ENCODE data around the gene RAPH1. TPM values are rescaled to one million over a fixed set of nuclear protein-coding genes. Genes with fewer than 3 reads are reported as not detected.
"Not testable (repeated sequence)": the region's sequence is repeated elsewhere in the genome, so short reads cannot be mapped to it uniquely, and the experiment has no call there.

Gene RAPH1
- polyA plus RNA-seq, 1 experiment = 3.3 TPM

DNA sequence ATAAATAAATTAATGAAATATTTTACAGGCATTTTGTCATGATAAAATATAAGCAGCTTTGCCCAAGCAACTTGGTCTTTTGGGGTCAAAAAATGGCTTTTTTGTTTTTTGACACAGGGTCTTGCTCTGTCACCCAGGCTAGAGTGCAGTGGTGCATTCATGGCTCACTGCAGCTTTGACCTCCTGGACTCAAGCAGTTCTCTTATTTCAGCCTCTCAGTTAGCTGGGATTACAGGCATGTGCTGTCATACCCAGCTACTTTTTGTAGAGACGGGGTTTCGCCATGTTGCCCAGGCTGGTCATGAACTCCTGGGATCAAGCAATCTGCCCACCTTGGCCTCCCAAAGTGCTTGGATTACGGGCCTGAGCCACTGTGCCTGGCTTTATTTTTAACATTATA, 155.9 kb downstream of the RAPH1 start:
- no peak overlapping the region for H3K4me3 ChIP-seq (ENCODE audit: low read depth, low read length)
- ChIA-PET CTCF (no interaction called here), POLR2A (no interaction called here)
- TF ChIP-seq, protein P1, sequence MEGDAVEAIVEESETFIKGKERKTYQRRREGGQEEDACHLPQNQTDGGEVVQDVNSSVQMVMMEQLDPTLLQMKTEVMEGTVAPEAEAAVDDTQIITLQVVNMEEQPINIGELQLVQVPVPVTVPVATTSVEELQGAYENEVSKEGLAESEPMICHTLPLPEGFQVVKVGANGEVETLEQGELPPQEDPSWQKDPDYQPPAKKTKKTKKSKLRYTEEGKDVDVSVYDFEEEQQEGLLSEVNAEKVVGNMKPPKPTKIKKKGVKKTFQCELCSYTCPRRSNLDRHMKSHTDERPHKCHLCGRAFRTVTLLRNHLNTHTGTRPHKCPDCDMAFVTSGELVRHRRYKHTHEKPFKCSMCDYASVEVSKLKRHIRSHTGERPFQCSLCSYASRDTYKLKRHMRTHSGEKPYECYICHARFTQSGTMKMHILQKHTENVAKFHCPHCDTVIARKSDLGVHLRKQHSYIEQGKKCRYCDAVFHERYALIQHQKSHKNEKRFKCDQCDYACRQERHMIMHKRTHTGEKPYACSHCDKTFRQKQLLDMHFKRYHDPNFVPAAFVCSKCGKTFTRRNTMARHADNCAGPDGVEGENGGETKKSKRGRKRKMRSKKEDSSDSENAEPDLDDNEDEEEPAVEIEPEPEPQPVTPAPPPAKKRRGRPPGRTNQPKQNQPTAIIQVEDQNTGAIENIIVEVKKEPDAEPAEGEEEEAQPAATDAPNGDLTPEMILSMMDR (IDR thresholded peaks at IDR 0.05; ENCODE audit: insufficient read depth, low read depth, low read length) = no peak
- no peaks in the 10 kb centered on the region for H3K27me3 ChIP-seq (ENCODE audit: control insufficient read depth, insufficient read depth, low read length)
- DNase-seq (ENCODE audit: low read depth) = no peak
- H3K36me3 ChIP-seq (ENCODE audit: control insufficient read depth, insufficient read depth, low read length) = 0 out of 2 replicates have a peak, but pooled peaks cover 1% of the 10 kb centered on the region

DNA sequence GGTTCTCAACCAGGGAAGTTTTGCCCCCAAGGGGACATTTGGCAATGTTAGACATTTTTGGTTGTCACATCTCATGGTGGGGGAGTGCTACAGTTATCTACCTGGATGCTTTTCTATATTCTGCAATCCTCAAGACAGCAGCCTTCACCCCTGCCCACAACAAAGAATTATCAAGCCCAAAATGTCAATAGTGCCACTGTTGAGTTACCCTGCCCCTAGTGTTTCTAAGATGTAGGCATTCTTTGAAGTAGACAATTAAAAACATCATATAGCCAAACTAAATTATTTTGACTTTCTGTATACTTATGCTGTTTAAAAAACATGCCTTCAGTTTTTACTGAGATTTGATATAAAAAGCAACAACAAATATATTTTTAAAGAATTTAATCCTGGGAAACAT, 158.9 kb downstream of the RAPH1 start:
- TF ChIP-seq, protein P1 (IDR thresholded peaks at IDR 0.05; ENCODE audit: insufficient read depth, low read depth, low read length) = no peak
- H3K27me3 ChIP-seq (ENCODE audit: control insufficient read depth, insufficient read depth, low read length) = no peaks in the 10 kb centered on the region
- no peak for DNase-seq (ENCODE audit: low read depth)
- no peak overlapping the region for H3K4me3 ChIP-seq (ENCODE audit: low read depth, low read length)
- H3K36me3 ChIP-seq (ENCODE audit: control insufficient read depth, insufficient read depth, low read length) = 0 out of 2 replicates have a peak, but pooled peaks cover 1% of the 10 kb centered on the region
- POLR2A ChIA-PET = no interaction called here
- CTCF ChIA-PET = no interaction called here

- H3K27me3 ChIP-seq (ENCODE audit: control insufficient read depth, insufficient read depth, low read length); POLR2A ChIA-PET; H3K36me3 ChIP-seq (ENCODE audit: control insufficient read depth, insufficient read depth, low read length); DNase-seq (ENCODE audit: low read depth); CTCF ChIA-PET; H3K4me3 ChIP-seq (ENCODE audit: low read depth, low read length): not testable (repeated sequence)
These were observed 162.4 kb downstream of the RAPH1 start for GRCh38 chr2:203372706-203373105.

GRCh38 chr2:203366639-203367466, 168.2 kb downstream of the RAPH1 start:
- POLR2A ChIA-PET = no interaction called here
- CTCF ChIA-PET = no interaction called here
- TF ChIP-seq, protein P1 (IDR thresholded peaks at IDR 0.05; ENCODE audit: insufficient read depth, low read depth, low read length) = no peak

DNA sequence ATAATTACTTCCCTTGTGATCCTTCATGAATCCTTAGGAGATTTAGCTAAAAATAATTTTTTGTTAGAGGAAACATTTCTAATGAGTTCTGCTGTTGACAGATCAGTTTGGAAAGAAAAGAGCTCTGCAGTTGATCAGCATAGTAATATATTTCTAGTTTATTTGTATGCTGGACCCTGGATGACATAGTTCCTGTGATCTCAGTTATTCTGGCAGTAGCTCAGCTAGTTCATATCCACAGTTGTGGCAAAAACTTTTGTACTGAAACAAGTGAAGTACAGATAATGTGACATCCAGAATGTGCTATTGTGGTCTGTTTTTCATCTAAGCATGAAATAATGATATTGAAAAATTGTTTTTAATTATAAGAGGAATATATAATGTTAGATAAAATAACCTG, 173.2 kb downstream of the RAPH1 start:
- CTCF ChIA-PET = no interaction called here
- no peaks in the 10 kb centered on the region for H3K27me3 ChIP-seq (ENCODE audit: control insufficient read depth, insufficient read depth, low read length)
- TF ChIP-seq, protein P1 (IDR thresholded peaks at IDR 0.05; ENCODE audit: insufficient read depth, low read depth, low read length) = no peak
- POLR2A ChIA-PET = no interaction called here
- no peaks in the 10 kb centered on the region for H3K36me3 ChIP-seq (ENCODE audit: control insufficient read depth, insufficient read depth, low read length)
- no peak overlapping the region for H3K4me3 ChIP-seq (ENCODE audit: low read depth, low read length)
- DNase-seq (ENCODE audit: low read depth) = no peak

More at GRCh38 chr2:203366639-203367466, 168.2 kb downstream of the RAPH1 start:
- no peak overlapping the region for H3K4me3 ChIP-seq (ENCODE audit: low read depth, low read length)
- H3K36me3 ChIP-seq (ENCODE audit: control insufficient read depth, insufficient read depth, low read length) = no peaks in the 10 kb centered on the region
- H3K27me3 ChIP-seq (ENCODE audit: control insufficient read depth, insufficient read depth, low read length) = no peaks in the 10 kb centered on the region
- no peak for DNase-seq (ENCODE audit: low read depth)

GRCh38 chr2:203361495-203361894, 173.6 kb downstream of the RAPH1 start:
- H3K27me3 ChIP-seq (ENCODE audit: control insufficient read depth, insufficient read depth, low read length) = no peaks in the 10 kb centered on the region
- ChIA-PET POLR2A (no interaction called here), CTCF (no interaction called here)
- no peak overlapping the region for H3K4me3 ChIP-seq (ENCODE audit: low read depth, low read length)
- no peaks in the 10 kb centered on the region for H3K36me3 ChIP-seq (ENCODE audit: control insufficient read depth, insufficient read depth, low read length)
- no peak for DNase-seq (ENCODE audit: low read depth)
- TF ChIP-seq, protein P1 (IDR thresholded peaks at IDR 0.05; ENCODE audit: insufficient read depth, low read depth, low read length) = no peak

Data from BJ (cell line).